A549 (cell line): Measurements from ENCODE around the gene ITIH6.

Source experiments
- CEBPB ChIP-seq, 2 experiments: fragments of >200 bp in 1 of 2; sonication (Bioruptor Twin) in 1 of 2; formaldehyde crosslinking in 1 of 2; IDR thresholded peaks; 2 replicates each; pipeline ENCODE4 v1.6.1; 2012 to 2016
- CTCF ChIP-seq: fragments of >200 bp; sonication (Bioruptor Twin); formaldehyde crosslinking; IDR thresholded peaks from 3 replicates; pipeline ENCODE4 v1.5.1; 2016
- EP300 ChIP-seq, 2 experiments: fragments of >200 bp; sonication (Bioruptor Twin); formaldehyde crosslinking; IDR thresholded peaks; 2 replicates in 1 of 2; 3 replicates in 1 of 2; pipeline ENCODE4 v1.6.1; 2016 to 2017
- HOXA7 ChIP-seq: fragments of 250-450 bp; sonication (Bioruptor Pico); IDR thresholded peaks from 2 replicates; pipeline ENCODE4 v1.5.0; 2020; ENCODE audit warnings: mild to moderate bottlenecking, moderate library complexity
- HOXB5 ChIP-seq: fragments of 250-450 bp; sonication (Bioruptor Pico); IDR thresholded peaks from 2 replicates; pipeline ENCODE4 v1.5.0; 2020; ENCODE audit warnings: mild to moderate bottlenecking, moderate library complexity
- JUN ChIP-seq, 2 experiments: fragments of >200 bp; sonication (Bioruptor Twin); formaldehyde crosslinking; IDR thresholded peaks; 2 replicates in 1 of 2; 3 replicates in 1 of 2; pipeline ENCODE4 v1.6.1; 2016 to 2017
- JUNB ChIP-seq: fragments of >200 bp; sonication (Bioruptor Twin); formaldehyde crosslinking; IDR thresholded peaks from 2 replicates; pipeline ENCODE4 v1.6.1; 2016
- KDM1A ChIP-seq: fragments of 200-600 bp; sonication (generic); IDR thresholded peaks from 2 replicates; pipeline ENCODE4 v1.6.1; 2016; ENCODE audit warnings: low read depth, mild to moderate bottlenecking
- KDM5A ChIP-seq: fragments of 200-600 bp; sonication (generic); IDR thresholded peaks from 2 replicates; pipeline ENCODE4 v1.6.1; 2016; ENCODE audit warnings: antibody characterized with exemption, mild to moderate bottlenecking
- MAX ChIP-seq: IDR thresholded peaks from 2 replicates; pipeline ENCODE4 v1.6.1; 2012
- NPAS2 ChIP-seq: fragments of 250-450 bp; sonication (Bioruptor Pico); IDR thresholded peaks from 2 replicates; pipeline ENCODE4 v1.8.0; 2022; ENCODE audit warnings: mild to moderate bottlenecking, moderate library complexity, borderline replicate concordance
- POLR2A ChIP-seq: IDR thresholded peaks from 2 replicates; pipeline ENCODE4 v1.6.1; 2012; ENCODE audit warnings: mild to moderate bottlenecking, low read length
- RCOR1 ChIP-seq: fragments of 150-350 bp; IDR thresholded peaks from 2 replicates; pipeline ENCODE4 v1.6.1; 2014; ENCODE audit warnings: antibody characterized with exemption, low read length, low read depth
- TF ChIP-seq, protein P1 (sequence below): fragments of 450-650 bp; IDR thresholded peaks from 2 replicates; pipeline ENCODE4 v1.6.1; 2014; ENCODE audit warnings: antibody characterized with exemption

- TF ChIP-seq CTCF, result no peak
- no peak for TF ChIP-seq JUNB
- TF ChIP-seq NPAS2 (CRISPR knock-in tag), result no peak
- TF ChIP-seq KDM5A, result no peak
- TF ChIP-seq, protein P1, sequence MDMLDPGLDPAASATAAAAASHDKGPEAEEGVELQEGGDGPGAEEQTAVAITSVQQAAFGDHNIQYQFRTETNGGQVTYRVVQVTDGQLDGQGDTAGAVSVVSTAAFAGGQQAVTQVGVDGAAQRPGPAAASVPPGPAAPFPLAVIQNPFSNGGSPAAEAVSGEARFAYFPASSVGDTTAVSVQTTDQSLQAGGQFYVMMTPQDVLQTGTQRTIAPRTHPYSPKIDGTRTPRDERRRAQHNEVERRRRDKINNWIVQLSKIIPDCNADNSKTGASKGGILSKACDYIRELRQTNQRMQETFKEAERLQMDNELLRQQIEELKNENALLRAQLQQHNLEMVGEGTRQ, result no peak
- no peak for TF ChIP-seq MAX
- TF ChIP-seq POLR2A, result no peak
- no peak for TF ChIP-seq HOXA7
- TF ChIP-seq JUN (IDR thresholded peaks at IDR 0.05), result no peak
- no peak for TF ChIP-seq CEBPB (IDR thresholded peaks at IDR 0.05)
- no peak for TF ChIP-seq KDM1A
- TF ChIP-seq EP300 (IDR thresholded peaks at IDR 0.05), result no peak
- no peak for TF ChIP-seq HOXB5 (CRISPR knock-in tag)
- TF ChIP-seq RCOR1, result no peak
Measured at GRCh38 chrX:54794795-54795194, 3.3 kb downstream of the ITIH6 start.
